Adipocyte (in vitro differentiated cells): ENCODE data around the gene ZNF445.
A peak's percentile ranks its signal among the peaks of the same experiment; 100 is the strongest.

Experiments
- DNase-seq: peaks from one replicate; pipeline ENCODE4 v3.0.0-alpha.2; 2015; ENCODE audit warnings: low read depth
- H3K27me3 ChIP-seq: replicated peaks from 2 replicates; pipeline ENCODE4 v1.7.0; 2013; ENCODE audit warnings: mild to moderate bottlenecking, low read length, moderate library complexity; ENCODE audit not compliant: control insufficient read depth, insufficient read depth
- H3K36me3 ChIP-seq: 2 replicates; pipeline ENCODE4 v1.7.0; 2013; ENCODE audit warnings: low read length, mild to moderate bottlenecking, moderate library complexity; ENCODE audit not compliant: control insufficient read depth, insufficient read depth, severe bottlenecking
- H3K4me1 ChIP-seq: 2 replicates; pipeline ENCODE4 v1.7.0; 2013; ENCODE audit warnings: mild to moderate bottlenecking, low read length, moderate library complexity; ENCODE audit not compliant: control insufficient read depth, insufficient read depth
- H3K4me3 ChIP-seq: 2 replicates; pipeline ENCODE4 v1.7.0; 2013; ENCODE audit warnings: mild to moderate bottlenecking, low read length, moderate library complexity
- H3K9ac ChIP-seq: 2 replicates; pipeline ENCODE4 v1.7.0; 2013; ENCODE audit warnings: mild to moderate bottlenecking, low read length, moderate library complexity
- H3K9me3 ChIP-seq: 2 replicates; pipeline ENCODE4 v1.7.0; 2013; ENCODE audit warnings: mild to moderate bottlenecking, low read length, moderate library complexity; ENCODE audit not compliant: control insufficient read depth

Gene ZNF445

DNA sequence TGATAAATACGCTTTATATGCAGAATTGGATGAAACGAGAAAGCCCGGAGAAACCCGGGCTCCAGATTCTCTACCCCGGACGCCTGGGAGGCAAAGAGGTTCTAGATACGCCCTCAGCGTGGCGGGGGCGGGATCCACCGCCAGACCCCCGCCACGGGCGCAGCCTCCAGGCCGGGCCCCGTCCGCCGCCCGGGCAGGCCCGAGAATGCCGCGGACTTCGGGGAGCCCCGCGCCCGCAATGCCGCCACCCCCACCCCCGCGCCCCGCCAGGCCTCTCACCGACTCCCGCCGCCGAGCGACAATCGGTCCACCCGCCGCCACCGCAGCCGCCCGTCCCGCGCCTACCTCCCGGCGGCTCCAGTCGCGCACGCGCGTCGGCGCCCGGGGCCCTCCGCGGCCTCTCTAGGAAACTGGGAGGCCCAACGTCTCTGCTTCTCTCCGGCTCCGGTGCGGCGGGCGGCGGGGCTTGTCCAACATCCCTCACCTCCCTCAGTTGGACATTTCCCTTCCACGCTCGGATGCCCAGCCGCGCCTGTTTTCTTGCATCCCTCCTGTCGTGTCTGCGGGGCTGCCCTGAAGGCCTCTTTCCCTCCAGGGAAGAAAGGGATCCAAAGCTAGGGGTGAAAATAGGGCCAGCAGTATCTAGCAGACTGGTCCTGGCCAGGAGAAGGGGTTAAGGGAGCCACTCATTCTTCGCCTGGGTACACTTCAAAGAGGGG is at the start of gene ZNF445:
Gene ZNF445, minus strand, starts transcription at position 359 of the 719 bp plus-strand sequence. CDS start 22,121 bp downstream, outside the sequence.
- peak; percentile 93 for DNase-seq
- peaks cover 8% of the 10 kb centered on the region for H3K4me1 ChIP-seq
- no peaks in the 10 kb centered on the region for H3K27me3 ChIP-seq
- peak within 1 kb of the TSS; percentile 95 for H3K4me3 ChIP-seq
- H3K9ac ChIP-seq, result peak within 1 kb of the TSS; percentile 91
- H3K36me3 ChIP-seq, result no peaks in the 10 kb centered on the region
- H3K9me3 ChIP-seq, result no peaks in the 10 kb centered on the region

DNA sequence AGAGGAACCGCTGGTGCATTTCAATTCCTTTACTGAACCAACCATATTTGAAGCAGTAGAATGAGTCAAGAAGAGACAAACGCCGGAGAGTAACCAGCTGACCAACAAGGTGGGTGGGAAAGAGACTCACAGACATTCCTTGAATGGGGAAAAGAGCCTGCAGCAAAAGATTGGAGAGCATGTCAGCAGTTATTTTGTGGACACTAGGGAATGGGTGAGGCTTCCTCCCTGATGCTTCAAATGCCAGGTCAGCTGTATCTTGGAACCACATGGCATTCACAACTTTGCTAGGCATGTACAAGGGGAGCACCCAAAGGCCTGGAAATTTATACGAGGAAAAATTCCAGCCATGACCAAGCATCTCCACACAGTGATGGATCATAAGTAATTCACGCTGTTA is 47.6 kb upstream of the ZNF445 start:
- H3K9ac ChIP-seq, result no peak overlapping the region
- peaks cover 38% of the 10 kb centered on the region for H3K27me3 ChIP-seq
- no peak for DNase-seq
- H3K9me3 ChIP-seq, result no peaks in the 10 kb centered on the region
- H3K4me3 ChIP-seq, result no peak overlapping the region
- H3K4me1 ChIP-seq, result no peaks in the 10 kb centered on the region
- H3K36me3 ChIP-seq, result no peaks in the 10 kb centered on the region

DNA sequence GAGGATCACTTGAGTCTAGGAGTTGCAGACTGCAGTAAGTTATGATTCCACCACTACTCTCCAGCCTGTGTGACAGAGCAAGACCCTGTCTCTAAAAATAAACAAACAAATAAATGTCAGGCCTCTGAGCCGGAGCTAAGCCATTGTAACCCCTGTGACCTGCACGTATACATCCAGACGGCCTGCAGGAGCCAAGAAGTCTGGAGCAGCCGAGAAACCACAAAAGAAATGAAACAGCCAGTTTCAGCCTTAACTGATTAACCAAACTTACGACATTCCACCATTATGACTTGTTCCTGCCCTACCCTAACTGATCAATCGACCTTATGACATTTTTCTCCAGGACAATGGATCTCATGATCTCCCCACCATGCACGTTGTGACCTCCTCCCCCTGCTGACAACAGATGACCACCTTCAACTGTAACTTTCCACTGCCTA is 45.0 kb upstream of the ZNF445 start:
- Histone ChIP-seq H3K4me3 (no peak overlapping the region), H3K36me3 (no peaks in the 10 kb centered on the region), H3K9me3 (no peaks in the 10 kb centered on the region), H3K4me1 (no peaks in the 10 kb centered on the region), H3K27me3 (peaks cover 39% of the 10 kb centered on the region), H3K9ac (no peak overlapping the region)
- no peak for DNase-seq

DNA sequence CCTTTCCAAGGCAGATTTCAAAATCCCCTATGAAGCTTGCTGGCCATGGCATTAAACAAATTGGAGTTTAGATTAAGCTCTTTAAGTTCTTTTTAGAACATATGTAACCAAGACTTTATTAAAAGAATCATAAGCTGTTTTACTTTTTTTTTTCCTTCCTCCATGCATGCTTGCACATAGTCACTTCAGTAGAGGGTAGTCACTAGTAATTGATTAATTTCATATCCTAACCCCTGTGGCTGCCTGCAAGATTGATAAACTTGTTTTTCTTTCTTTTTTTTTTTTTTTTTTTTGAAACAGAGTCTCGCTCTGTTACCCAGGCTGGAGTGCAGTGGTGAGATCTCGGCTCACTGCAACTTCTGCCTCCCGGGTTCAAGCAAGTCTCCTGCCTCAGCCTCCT is 44.3 kb upstream of the ZNF445 start:
- DNase-seq, result no peak
- Histone ChIP-seq H3K27me3 (peaks cover 42% of the 10 kb centered on the region), H3K4me3 (no peak overlapping the region), H3K4me1 (no peaks in the 10 kb centered on the region), H3K36me3 (no peaks in the 10 kb centered on the region), H3K9ac (no peak overlapping the region), H3K9me3 (no peaks in the 10 kb centered on the region)

DNA sequence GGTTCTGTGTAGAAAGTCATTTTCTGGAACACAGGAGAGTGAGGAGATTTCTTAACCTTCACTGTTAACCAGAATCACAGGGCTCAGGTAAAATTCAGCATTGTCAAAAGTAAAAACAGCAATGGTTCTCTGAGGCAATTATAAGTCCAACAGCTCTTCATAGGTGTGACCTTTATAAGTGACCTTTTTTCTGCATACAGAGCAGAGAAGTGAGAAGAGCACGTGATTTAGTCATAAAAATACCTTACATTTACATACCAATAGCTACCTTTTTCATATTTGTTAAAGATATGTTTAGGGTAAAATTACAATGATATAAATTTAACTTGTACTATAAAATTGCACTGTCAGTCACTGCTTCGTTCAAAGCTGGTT is 41.3 kb upstream of the ZNF445 start:
- peaks cover 42% of the 10 kb centered on the region for H3K27me3 ChIP-seq
- no peak for DNase-seq
- no peaks in the 10 kb centered on the region for H3K36me3 ChIP-seq
- H3K9ac ChIP-seq, result no peak overlapping the region
- H3K9me3 ChIP-seq, result no peaks in the 10 kb centered on the region
- no peak overlapping the region for H3K4me3 ChIP-seq
- H3K4me1 ChIP-seq, result no peaks in the 10 kb centered on the region

DNA sequence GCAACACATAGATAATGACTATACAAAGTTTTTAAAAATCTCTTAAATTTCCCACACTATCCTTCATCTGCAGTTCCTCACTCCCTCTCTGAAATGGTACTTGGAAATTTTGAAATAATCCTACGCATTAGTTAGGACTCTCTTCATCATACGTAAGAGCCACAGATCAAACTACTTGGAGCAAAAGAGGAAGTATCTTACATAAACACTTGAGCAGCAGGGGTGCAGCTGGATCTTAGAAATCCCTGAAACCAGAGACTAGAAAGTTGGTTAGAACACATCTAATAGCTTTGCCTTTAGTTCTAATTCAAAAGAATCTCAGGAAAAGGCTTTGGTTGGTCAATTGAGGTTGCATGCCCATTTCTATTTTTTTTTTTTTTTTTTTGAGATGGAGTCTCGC is 38.8 kb upstream of the ZNF445 start:
- H3K36me3 ChIP-seq, result no peaks in the 10 kb centered on the region
- peaks cover 3% of the 10 kb centered on the region for H3K4me1 ChIP-seq
- H3K9ac ChIP-seq, result no peak overlapping the region
- H3K4me3 ChIP-seq, result no peak overlapping the region
- DNase-seq, result no peak
- H3K9me3 ChIP-seq, result no peaks in the 10 kb centered on the region
- peaks cover 32% of the 10 kb centered on the region for H3K27me3 ChIP-seq

DNA sequence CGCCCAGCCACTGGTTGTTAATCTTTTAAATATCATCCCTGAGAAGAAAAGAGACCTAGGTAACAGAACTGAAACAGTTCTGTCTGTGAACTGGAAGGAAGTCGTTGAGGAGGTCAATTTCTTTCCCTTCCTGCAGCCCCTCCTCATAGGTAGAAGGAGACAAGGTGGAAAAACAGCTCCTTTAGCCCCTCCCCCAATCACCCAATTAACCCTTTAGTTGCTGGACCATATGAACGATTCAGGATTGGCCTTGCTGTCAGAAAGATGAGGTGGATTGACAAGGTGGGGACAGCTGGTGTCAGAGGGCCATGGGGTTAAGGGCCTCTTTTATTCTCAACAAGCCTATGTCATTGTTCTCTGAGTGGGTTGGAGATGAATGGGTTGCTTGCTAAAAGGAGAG is 36.0 kb upstream of the ZNF445 start:
- Histone ChIP-seq H3K4me3 (no peak overlapping the region), H3K36me3 (no peaks in the 10 kb centered on the region), H3K9me3 (no peaks in the 10 kb centered on the region), H3K27me3 (peaks cover 14% of the 10 kb centered on the region), H3K9ac (no peak overlapping the region), H3K4me1 (peaks cover 16% of the 10 kb centered on the region)
- no peak for DNase-seq

DNA sequence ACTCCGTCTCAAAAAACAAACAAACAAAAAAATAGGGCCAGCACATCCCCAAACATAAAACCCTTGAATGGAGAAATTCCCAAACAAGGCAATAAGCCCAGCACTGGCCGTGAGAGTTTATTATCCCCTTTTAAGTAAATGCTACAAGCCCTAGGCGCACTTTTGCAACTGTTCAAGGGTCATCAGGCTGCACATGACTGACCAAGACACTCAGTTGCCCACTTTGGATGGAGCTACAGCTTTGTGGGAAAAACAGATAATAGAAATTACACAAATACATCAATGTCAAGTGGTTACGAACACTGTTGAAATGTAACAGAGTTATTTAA is 33.7 kb upstream of the ZNF445 start:
- Histone ChIP-seq H3K36me3 (peaks cover 7% of the 10 kb centered on the region), H3K4me1 (peaks cover 16% of the 10 kb centered on the region), H3K9me3 (no peaks in the 10 kb centered on the region), H3K27me3 (peaks cover 6% of the 10 kb centered on the region), H3K9ac (peak overlapping the region; percentile 85), H3K4me3 (peak overlapping the region; percentile 87)
- DNase-seq, result peak; percentile 9

DNA sequence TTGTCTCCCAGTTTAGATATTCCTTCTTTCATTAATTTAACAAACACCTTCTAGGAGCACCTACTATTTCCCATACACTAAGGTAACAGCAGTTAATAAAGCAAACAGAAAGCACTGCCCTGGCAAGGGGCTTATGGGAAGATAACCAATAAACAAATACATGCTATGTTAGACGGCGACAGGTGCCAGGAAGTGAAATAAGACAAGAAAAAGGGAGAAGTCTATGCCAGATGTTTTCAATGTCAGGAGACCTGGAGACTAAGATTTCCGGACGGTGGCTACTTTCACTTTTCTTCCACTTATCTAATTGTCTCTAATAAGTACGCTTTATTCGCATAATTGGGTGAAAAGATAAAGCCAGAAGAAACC is 32.5 kb upstream of the ZNF445 start:
- Histone ChIP-seq H3K36me3 (peaks cover 8% of the 10 kb centered on the region), H3K9ac (peak overlapping the region; percentile 85), H3K9me3 (no peaks in the 10 kb centered on the region), H3K27me3 (no peaks in the 10 kb centered on the region), H3K4me1 (peaks cover 16% of the 10 kb centered on the region), H3K4me3 (peak overlapping the region; percentile 87)
- no peak for DNase-seq

DNA sequence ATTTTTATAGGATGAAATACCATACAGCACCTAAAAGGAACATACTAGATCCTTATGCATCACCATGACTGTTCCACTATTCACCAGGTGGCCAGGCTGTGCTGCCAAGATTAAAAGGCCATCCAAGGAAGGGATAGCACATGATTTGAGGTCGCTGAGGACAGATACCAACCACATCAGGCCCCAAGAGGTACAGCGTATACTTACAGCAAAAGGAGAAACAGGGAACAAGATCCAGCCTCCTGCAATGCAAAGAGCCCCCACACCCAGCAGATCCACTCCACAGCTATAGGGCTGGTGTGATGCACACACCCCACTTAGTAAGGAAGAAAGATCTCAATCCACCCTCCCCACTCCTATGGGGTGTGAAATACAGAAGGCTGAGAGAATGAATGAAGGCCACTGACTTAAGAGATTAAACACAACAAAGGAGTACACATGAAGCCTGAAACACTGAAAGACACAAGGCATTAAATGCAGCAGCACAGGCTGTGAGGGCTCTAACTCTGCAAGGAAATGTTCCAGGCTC is 32.0 kb upstream of the ZNF445 start:
- Histone ChIP-seq H3K9ac (peak overlapping the region; percentile 85), H3K4me1 (peaks cover 16% of the 10 kb centered on the region), H3K4me3 (peak overlapping the region; percentile 87), H3K9me3 (no peaks in the 10 kb centered on the region), H3K36me3 (peaks cover 8% of the 10 kb centered on the region), H3K27me3 (no peaks in the 10 kb centered on the region)
- peak; percentile 34 for DNase-seq

DNA sequence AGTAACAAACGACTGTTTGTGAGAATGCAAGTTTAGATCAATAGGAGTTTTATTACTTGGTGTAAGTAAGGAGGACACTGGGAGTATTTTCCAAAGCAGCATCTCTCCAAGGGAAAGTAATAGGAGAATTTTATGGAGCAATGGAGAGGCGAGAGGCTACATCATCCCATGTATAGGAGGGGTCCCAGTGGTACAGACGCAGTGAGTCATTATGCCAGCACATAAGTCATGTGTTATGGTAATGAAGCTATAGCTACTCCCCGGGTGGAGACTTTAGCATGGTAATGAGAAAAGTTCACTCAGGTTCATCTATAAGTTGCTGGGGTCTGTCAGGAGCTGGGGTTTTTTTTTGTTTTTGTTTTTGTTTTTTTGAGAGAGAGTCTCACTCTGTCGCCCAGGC is 29.5 kb upstream of the ZNF445 start:
- Histone ChIP-seq H3K27me3 (no peaks in the 10 kb centered on the region), H3K36me3 (peaks cover 12% of the 10 kb centered on the region), H3K9ac (no peak overlapping the region), H3K4me3 (no peak overlapping the region), H3K9me3 (peaks cover 6% of the 10 kb centered on the region), H3K4me1 (peaks cover 16% of the 10 kb centered on the region)
- no peak for DNase-seq

DNA sequence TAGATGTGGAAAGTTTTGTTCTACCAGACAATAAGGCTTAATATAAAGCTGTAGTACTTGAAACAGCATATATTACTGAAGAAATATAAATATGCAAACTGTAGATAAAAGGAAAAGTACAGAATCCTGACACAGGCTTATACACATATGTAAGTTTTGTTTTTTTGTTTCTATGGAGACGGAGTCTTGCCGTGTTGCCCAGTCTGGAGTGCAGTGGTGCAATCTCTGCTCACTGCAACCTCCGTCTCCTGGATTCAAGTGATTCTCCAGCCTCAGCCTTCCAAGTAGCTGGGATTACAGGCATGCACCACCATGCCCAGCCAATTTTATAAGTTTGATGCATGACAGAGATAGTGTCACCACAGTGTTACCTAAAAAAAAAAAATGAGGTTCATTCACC is 29.1 kb upstream of the ZNF445 start:
- peaks cover 14% of the 10 kb centered on the region for H3K36me3 ChIP-seq
- H3K4me1 ChIP-seq, result peaks cover 16% of the 10 kb centered on the region
- peaks cover 10% of the 10 kb centered on the region for H3K9me3 ChIP-seq
- DNase-seq, result no peak
- H3K4me3 ChIP-seq, result no peak overlapping the region
- no peaks in the 10 kb centered on the region for H3K27me3 ChIP-seq
- no peak overlapping the region for H3K9ac ChIP-seq
